Esophagus squamous epithelium (tissue), 5 donors: ENCODE data around the gene CNTNAP2. TPM values are rescaled to one million over a fixed set of nuclear protein-coding genes. Genes with fewer than 3 reads are reported as not detected.

Experiments
- DNase-seq: peaks from one replicate; lab custom pipeline; 2025; lab: John Stamatoyannopoulos, UW
- H3K27ac ChIP-seq, 4 donors: fragments of 200-600 bp; sonication (generic); one replicate each; pipeline ENCODE4 v1.5.1; 2016 to 2019; ENCODE audit warnings: mild to moderate bottlenecking in 1 of 4
- H3K27me3 ChIP-seq, 4 donors: fragments of 200-600 bp; sonication (generic); 1 replicate in 3 of 4; 2 replicates in 1 of 4; pipeline versions ENCODE4 v1.5.1 to v1.6.0; 2017 to 2021; ENCODE audit warnings: antibody characterized with exemption in 1 of 4
- H3K36me3 ChIP-seq, 3 donors: fragments of 200-600 bp; sonication (generic); one replicate each; pipeline ENCODE4 v1.5.1; 2016 to 2019
- H3K4me1 ChIP-seq, 3 donors: fragments of 200-600 bp; sonication (generic); one replicate each; pipeline ENCODE4 v1.5.1; 2017 to 2019
- H3K4me3 ChIP-seq, 4 donors: fragments of 200-600 bp; sonication (generic); 1 replicate in 3 of 4; 2 replicates in 1 of 4; pipeline ENCODE4 v1.5.1; 2016 to 2019; ENCODE audit warnings: mild to moderate bottlenecking in 2 of 4, moderate library complexity in 1 of 4
- H3K9me3 ChIP-seq, 3 donors: fragments of 200-600 bp; sonication (generic); one replicate each; pipeline ENCODE4 v1.5.1; 2016 to 2019
- POLR2A ChIP-seq, 4 donors: fragments of 450-650 bp; IDR thresholded peaks; one replicate each; pipeline ENCODE4 v1.6.1; 2017; ENCODE audit warnings: antibody characterized with exemption in 4 of 4, mild to moderate bottlenecking in 4 of 4, moderate library complexity in 3 of 4
- WGBS, 2 donors: methylation state at CpG; one replicate each; pipeline ENCODE4 v1.1.5; 2018; 5-methylcytosine and 5-hydroxymethylcytosine counted together
- intact Hi-C: fragments of 100-400 bp; cut with DNase I; formaldehyde crosslinking; loops from one replicate; pipeline ENCODE4 v1.15.0; 2022
- total RNA-seq, 4 donors: library from RNA; depleted of rRNA; stranded (reverse); fragments of >200 nt; gene quantifications; one replicate each; pipeline ENCODE4 v1.1.0, GENCODE V29; 2016
- TF ChIP-seq, protein P1 (sequence below), 6 experiments: fragments of 450-650 bp in 4 of 6; fragments of 200-600 bp in 2 of 6; sonication (generic) in 2 of 6; IDR thresholded peaks; one replicate each; pipeline ENCODE4 v1.5.1; 2016 to 2019; ENCODE audit warnings: antibody characterized with exemption in 6 of 6, mild to moderate bottlenecking in 4 of 6, moderate library complexity in 4 of 6
- donor health status: DM: yes; HTN: yes; CAD: no.

Gene CNTNAP2
- total RNA-seq, 4 donors from 2014 or later: 0.95 to 2.3 (median 1.2) TPM

- no peaks in the 10 kb centered on the region for H3K4me1 ChIP-seq
- WGBS, 2 donors: 53 to 54% methylated on average over 4 of the region's 4 CpGs
- H3K27ac ChIP-seq: no peak overlapping the region
- intact Hi-C loops: no loop called here
- no peaks in the 10 kb centered on the region for H3K9me3 ChIP-seq
- no peak overlapping the region for H3K4me3 ChIP-seq
- TF ChIP-seq, protein P1, sequence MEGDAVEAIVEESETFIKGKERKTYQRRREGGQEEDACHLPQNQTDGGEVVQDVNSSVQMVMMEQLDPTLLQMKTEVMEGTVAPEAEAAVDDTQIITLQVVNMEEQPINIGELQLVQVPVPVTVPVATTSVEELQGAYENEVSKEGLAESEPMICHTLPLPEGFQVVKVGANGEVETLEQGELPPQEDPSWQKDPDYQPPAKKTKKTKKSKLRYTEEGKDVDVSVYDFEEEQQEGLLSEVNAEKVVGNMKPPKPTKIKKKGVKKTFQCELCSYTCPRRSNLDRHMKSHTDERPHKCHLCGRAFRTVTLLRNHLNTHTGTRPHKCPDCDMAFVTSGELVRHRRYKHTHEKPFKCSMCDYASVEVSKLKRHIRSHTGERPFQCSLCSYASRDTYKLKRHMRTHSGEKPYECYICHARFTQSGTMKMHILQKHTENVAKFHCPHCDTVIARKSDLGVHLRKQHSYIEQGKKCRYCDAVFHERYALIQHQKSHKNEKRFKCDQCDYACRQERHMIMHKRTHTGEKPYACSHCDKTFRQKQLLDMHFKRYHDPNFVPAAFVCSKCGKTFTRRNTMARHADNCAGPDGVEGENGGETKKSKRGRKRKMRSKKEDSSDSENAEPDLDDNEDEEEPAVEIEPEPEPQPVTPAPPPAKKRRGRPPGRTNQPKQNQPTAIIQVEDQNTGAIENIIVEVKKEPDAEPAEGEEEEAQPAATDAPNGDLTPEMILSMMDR (IDR thresholded peaks at IDR 0.05): no peak
- no peak for TF ChIP-seq POLR2A (IDR thresholded peaks at IDR 0.05)
- no peak for DNase-seq
- H3K36me3 ChIP-seq: no peaks in the 10 kb centered on the region
- no peaks in the 10 kb centered on the region for H3K27me3 ChIP-seq
Observed at GRCh38 chr7:146138926-146139325, 22.3 kb downstream of the CNTNAP2 start.

- intact Hi-C loops: no loop called here
- no peaks in the 10 kb centered on the region for H3K4me1 ChIP-seq
- no peaks in the 10 kb centered on the region for H3K9me3 ChIP-seq
- H3K36me3 ChIP-seq: no peaks in the 10 kb centered on the region
- TF ChIP-seq, protein P1 (IDR thresholded peaks at IDR 0.05): no peak
- TF ChIP-seq POLR2A (IDR thresholded peaks at IDR 0.05): no peak
- no peaks in the 10 kb centered on the region for H3K27me3 ChIP-seq
- 21 to 30% methylated on average over 6 of the region's 6 CpGs for WGBS, 2 donors
- H3K4me3 ChIP-seq: no peak overlapping the region
- DNase-seq: no peak
- no peak overlapping the region for H3K27ac ChIP-seq
Observed at GRCh38 chr7:146146831-146147486, 30.4 kb downstream of the CNTNAP2 start.

- TF ChIP-seq, protein P1 (IDR thresholded peaks at IDR 0.05): no peak
- TF ChIP-seq POLR2A (IDR thresholded peaks at IDR 0.05): no peak
- no peak for DNase-seq
- H3K9me3 ChIP-seq: no peaks in the 10 kb centered on the region
- intact Hi-C loops: no loop called here
- no peaks in the 10 kb centered on the region for H3K36me3 ChIP-seq
- no peak overlapping the region for H3K4me3 ChIP-seq
- H3K27ac ChIP-seq: no peak overlapping the region
- no peaks in the 10 kb centered on the region for H3K4me1 ChIP-seq
- H3K27me3 ChIP-seq: no peaks in the 10 kb centered on the region
Observed at GRCh38 chr7:146150153-146150552, 33.6 kb downstream of the CNTNAP2 start.

DNA sequence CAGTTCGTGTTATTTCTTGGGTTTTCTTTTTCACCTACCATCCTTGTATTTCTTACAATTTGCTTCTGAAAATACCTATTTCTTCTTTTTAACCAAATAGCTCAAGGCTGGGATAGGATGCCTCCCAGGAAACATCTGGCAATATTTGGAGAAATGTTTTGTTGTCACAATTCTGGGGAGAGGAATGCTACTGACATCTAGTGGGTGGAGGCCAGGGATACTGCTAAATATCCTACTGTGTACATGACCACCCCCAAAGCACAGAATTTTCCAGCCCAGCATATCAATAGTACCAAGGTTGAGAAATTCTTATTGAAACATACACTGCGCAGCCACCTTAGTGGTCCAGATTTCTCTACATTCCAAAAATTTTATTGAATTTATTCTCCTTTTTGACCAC, 55.5 kb downstream of the CNTNAP2 start:
- intact Hi-C loops: no loop called here
- H3K27ac ChIP-seq: no peak overlapping the region
- WGBS, 2 donors: 68 to 73% methylated on average over 2 of the region's 2 CpGs
- TF ChIP-seq, protein P1 (IDR thresholded peaks at IDR 0.05): no peak
- H3K27me3 ChIP-seq: no peaks in the 10 kb centered on the region
- no peak for DNase-seq
- no peaks in the 10 kb centered on the region for H3K9me3 ChIP-seq
- H3K4me3 ChIP-seq: no peak overlapping the region
- no peaks in the 10 kb centered on the region for H3K36me3 ChIP-seq
- no peaks in the 10 kb centered on the region for H3K4me1 ChIP-seq

GRCh38 chr7:146175716-146176115, 59.1 kb downstream of the CNTNAP2 start:
- intact Hi-C loops: no loop called here

More at GRCh38 chr7:146175716-146176115, 59.1 kb downstream of the CNTNAP2 start:
- H3K27me3 ChIP-seq: no peaks in the 10 kb centered on the region
- no peak for DNase-seq
- 52 to 64% methylated on average over 2 of the region's 2 CpGs for WGBS, 2 donors
- H3K4me3 ChIP-seq: no peak overlapping the region
- no peak for TF ChIP-seq POLR2A (IDR thresholded peaks at IDR 0.05)
- TF ChIP-seq, protein P1 (IDR thresholded peaks at IDR 0.05): no peak
- no peaks in the 10 kb centered on the region for H3K4me1 ChIP-seq
- H3K36me3 ChIP-seq: no peaks in the 10 kb centered on the region
- H3K27ac ChIP-seq: no peak overlapping the region
- H3K9me3 ChIP-seq: no peaks in the 10 kb centered on the region
